Prostate gland (tissue), 2 donors: ENCODE measurements around the gene DKK1. TPM values are rescaled to one million over a fixed set of nuclear protein-coding genes. Genes with fewer than 3 reads are reported as not detected.

ENCODE experiments used
- DNase-seq: peaks from one replicate; pipeline ENCODE4 v3.0.0-alpha.2; 2019; ENCODE audit warnings: low spot score
- H3K27ac ChIP-seq, 2 donors: fragments of 200-600 bp; sonication (generic); 2 replicates each; pipeline ENCODE4 v1.5.1; 2017 to 2019
- H3K27me3 ChIP-seq: fragments of 200-600 bp; sonication (generic); replicated peaks from 2 replicates; pipeline ENCODE4 v1.5.1; 2019; ENCODE audit not compliant: insufficient read depth
- H3K36me3 ChIP-seq, 2 donors: fragments of 200-600 bp; sonication (generic); 1 replicate in 1 of 2; 2 replicates in 1 of 2; pipeline versions ENCODE4 v1.5.1 to v1.8.1; 2017 to 2019
- H3K4me1 ChIP-seq: fragments of 200-600 bp; sonication (generic); replicated peaks from 2 replicates; pipeline ENCODE4 v1.5.1; 2019
- H3K4me3 ChIP-seq, 2 donors: fragments of 200-600 bp; sonication (generic); 2 replicates each; pipeline ENCODE4 v1.5.1; 2017 to 2019
- H3K9me3 ChIP-seq: fragments of 200-600 bp; sonication (generic); 2 replicates; pipeline ENCODE4 v1.5.1; 2017
- POLR2A ChIP-seq: fragments of 450-650 bp; IDR thresholded peaks from one replicate; pipeline ENCODE4 v1.6.1; 2016; ENCODE audit warnings: antibody characterized with exemption, mild to moderate bottlenecking
- POLR2AphosphoS5 ChIP-seq: sonication (generic); formaldehyde crosslinking; IDR thresholded peaks from one replicate; pipeline ENCODE4 v1.6.1; 2017; ENCODE audit warnings: antibody characterized with exemption
- WGBS: methylation state at CpG from one replicate; pipeline ENCODE4 v1.1.5; 2018; 5-methylcytosine and 5-hydroxymethylcytosine counted together
- intact Hi-C: fragments of 100-400 bp; cut with DNase I; formaldehyde crosslinking; loops from one replicate; pipeline ENCODE4 v1.14.2; 2022
- total RNA-seq, 2 donors: library from RNA; depleted of rRNA; stranded (reverse); fragments of >200 nt; gene quantifications; one replicate each; pipeline ENCODE4 v1.1.0, GENCODE V29; 2016
- TF ChIP-seq, protein P1 (sequence below), 4 experiments: fragments of 200-600 bp in 2 of 4; fragments of 450-650 bp in 2 of 4; sonication (generic) in 2 of 4; IDR thresholded peaks; 1 replicate in 3 of 4; 2 replicates in 1 of 4; pipeline ENCODE4 v1.5.1; 2016 to 2019; ENCODE audit warnings: antibody characterized with exemption in 4 of 4, mild to moderate bottlenecking in 2 of 4, moderate library complexity in 2 of 4

Gene DKK1
- total RNA-seq, 2 donors from 2014 or later: 6.5 to 10.2 TPM

DNA sequence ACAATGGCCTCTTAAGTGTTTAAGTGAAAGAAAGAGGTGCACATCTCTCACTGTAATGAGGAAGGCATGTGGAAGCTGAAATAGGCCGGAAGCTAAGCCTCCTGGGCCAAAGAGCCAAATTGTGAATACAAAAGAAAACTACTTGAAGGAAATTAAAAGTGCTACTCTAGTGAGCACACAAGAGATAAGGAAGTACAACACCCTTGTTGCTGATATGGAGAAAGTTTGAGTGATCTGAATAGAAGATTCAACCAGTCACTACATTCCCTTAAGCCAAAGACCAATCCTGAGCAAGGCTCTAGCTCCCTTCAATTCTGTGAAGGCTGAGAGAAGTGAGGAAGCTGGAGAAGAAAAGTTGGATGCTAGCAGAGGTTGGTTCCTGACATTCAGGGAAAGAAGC lies 8.2 kb downstream of the DKK1 start:
- Histone ChIP-seq H3K4me3 (no peak overlapping the region), H3K27me3 (no peaks in the 10 kb centered on the region), H3K36me3 (no peaks in the 10 kb centered on the region), H3K4me1 (no peaks in the 10 kb centered on the region), H3K27ac (no peak overlapping the region), H3K9me3 (no peaks in the 10 kb centered on the region)
- intact Hi-C loops: no loop called here
- no peak for DNase-seq
- TF ChIP-seq POLR2A: no peak
- TF ChIP-seq, protein P1, sequence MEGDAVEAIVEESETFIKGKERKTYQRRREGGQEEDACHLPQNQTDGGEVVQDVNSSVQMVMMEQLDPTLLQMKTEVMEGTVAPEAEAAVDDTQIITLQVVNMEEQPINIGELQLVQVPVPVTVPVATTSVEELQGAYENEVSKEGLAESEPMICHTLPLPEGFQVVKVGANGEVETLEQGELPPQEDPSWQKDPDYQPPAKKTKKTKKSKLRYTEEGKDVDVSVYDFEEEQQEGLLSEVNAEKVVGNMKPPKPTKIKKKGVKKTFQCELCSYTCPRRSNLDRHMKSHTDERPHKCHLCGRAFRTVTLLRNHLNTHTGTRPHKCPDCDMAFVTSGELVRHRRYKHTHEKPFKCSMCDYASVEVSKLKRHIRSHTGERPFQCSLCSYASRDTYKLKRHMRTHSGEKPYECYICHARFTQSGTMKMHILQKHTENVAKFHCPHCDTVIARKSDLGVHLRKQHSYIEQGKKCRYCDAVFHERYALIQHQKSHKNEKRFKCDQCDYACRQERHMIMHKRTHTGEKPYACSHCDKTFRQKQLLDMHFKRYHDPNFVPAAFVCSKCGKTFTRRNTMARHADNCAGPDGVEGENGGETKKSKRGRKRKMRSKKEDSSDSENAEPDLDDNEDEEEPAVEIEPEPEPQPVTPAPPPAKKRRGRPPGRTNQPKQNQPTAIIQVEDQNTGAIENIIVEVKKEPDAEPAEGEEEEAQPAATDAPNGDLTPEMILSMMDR (IDR thresholded peaks at IDR 0.05): no peak
- TF ChIP-seq POLR2AphosphoS5: no peak
- WGBS: 100% methylated on average over 1 of the region's 1 CpG

DNA sequence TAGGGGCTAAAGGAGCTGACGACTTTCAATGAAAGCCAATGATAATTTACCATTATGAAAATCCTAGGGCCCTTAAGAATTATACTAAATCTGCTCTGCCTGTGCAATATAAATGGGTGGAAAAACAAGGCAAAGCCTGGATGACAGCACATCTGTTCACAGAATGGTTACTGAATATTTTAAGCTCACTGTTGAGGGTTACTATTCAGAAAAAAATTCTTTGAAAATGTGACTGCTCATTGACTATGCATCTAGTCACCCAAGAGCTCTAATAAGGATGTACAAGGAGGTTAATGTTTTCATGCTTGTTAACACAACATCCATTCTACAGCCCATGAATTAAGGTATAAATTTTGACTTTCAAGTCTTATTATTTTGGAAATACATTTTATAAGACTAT lies 8.9 kb downstream of the DKK1 start:
- Histone ChIP-seq H3K36me3 (no peaks in the 10 kb centered on the region), H3K27me3 (no peaks in the 10 kb centered on the region), H3K27ac (no peak overlapping the region), H3K4me3 (no peak overlapping the region), H3K4me1 (no peaks in the 10 kb centered on the region), H3K9me3 (no peaks in the 10 kb centered on the region)
- no peak for DNase-seq
- intact Hi-C loops: no loop called here
- 92% methylated on average over 1 of the region's 1 CpG for WGBS
- TF ChIP-seq POLR2AphosphoS5 (no peak), POLR2A (no peak)
- TF ChIP-seq, protein P1 (IDR thresholded peaks at IDR 0.05): no peak

DNA sequence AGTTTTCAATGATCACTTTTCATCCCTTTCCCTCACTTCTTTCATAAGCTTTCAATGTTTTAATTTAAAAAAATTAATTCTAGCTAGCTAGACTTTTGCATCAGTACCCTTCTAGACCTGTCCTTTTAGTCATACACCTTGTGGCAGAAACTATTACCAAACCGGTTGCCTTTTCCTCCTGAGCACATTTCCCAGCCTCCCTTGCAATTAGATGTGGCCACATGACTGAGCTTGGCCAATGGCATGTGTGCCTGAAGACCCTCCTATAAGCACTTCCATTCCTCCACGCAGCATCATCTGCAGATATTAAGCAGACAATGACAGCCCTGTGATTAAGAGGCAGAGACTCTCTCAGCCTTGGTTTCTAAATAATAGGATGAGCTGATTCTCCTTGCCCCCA lies 12.3 kb downstream of the DKK1 start:
- H3K9me3 ChIP-seq: no peaks in the 10 kb centered on the region
- no peaks in the 10 kb centered on the region for H3K36me3 ChIP-seq
- intact Hi-C loops: no loop called here
- no peak for TF ChIP-seq POLR2A
- TF ChIP-seq, protein P1 (IDR thresholded peaks at IDR 0.05): no peak
- no peak for TF ChIP-seq POLR2AphosphoS5
- H3K4me1 ChIP-seq: no peaks in the 10 kb centered on the region
- no peak overlapping the region for H3K27ac ChIP-seq
- DNase-seq: no peak
- no peaks in the 10 kb centered on the region for H3K27me3 ChIP-seq
- WGBS: 71% methylated on average over 2 of the region's 2 CpGs
- H3K4me3 ChIP-seq: no peak overlapping the region

DNA sequence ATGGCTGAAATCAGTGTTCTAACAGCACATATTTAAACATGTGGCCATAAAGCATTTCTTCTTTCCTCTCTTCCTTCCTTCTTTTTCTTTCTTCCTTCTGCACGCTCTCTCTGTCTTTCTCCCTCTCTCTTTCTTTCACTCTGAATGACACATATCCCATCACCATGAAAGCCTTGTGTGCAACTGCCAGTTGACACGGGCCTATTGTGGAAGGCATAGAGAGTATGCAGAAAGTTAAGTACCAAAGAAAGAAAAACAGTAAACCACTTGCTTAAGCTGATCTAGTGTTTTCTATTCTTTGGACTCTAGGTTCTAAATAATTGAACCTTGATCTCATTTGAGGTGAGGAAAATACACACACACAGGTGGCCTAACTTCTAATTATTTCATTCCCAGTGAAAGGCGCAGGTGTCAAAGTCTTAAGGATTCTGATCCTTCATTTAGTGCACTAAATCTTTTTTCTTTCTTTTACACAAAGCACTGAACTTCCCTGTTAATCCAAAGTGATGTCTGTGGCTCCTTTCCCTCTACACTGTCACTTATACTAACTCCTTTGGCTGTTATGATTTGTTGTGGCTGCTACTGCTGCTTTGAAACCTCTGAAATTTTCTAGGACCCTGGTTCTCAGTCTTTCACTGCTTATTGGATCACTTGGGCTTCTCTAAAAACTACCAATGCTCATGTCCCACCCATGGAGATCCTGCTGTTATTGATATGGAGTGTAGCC lies 17.7 kb downstream of the DKK1 start:
- no peaks in the 10 kb centered on the region for H3K4me1 ChIP-seq
- no peaks in the 10 kb centered on the region for H3K36me3 ChIP-seq
- TF ChIP-seq POLR2A: no peak
- TF ChIP-seq POLR2AphosphoS5: no peak
- TF ChIP-seq, protein P1 (IDR thresholded peaks at IDR 0.05): no peak
- 83% methylated on average over 3 of the region's 3 CpGs for WGBS
- intact Hi-C loops: no loop called here
- H3K27ac ChIP-seq: no peak overlapping the region
- H3K4me3 ChIP-seq: no peak overlapping the region
- H3K27me3 ChIP-seq: no peaks in the 10 kb centered on the region
- DNase-seq: no peak
- no peaks in the 10 kb centered on the region for H3K9me3 ChIP-seq

DNA sequence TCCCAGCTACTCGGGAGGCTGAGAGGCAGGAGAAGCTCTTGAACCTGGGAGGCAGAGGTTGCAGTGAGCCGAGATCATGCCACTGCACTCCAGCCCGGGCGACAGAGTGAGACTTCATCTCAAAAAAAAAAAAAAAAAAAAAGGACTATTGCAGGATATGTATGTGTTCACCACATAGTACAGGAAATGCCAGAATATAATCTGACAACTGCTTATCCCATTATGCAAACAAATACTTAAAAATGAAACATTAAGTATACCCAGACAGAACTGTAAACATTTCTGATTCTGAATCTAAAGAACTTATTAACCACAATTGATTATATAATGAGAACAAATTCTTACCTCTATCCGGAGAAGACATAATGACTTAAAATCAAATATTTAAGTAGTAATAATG lies 18.7 kb downstream of the DKK1 start:
- H3K36me3 ChIP-seq: no peaks in the 10 kb centered on the region
- DNase-seq: no peak
- no peak overlapping the region for H3K27ac ChIP-seq
- H3K4me3 ChIP-seq: no peak overlapping the region
- H3K4me1 ChIP-seq: no peaks in the 10 kb centered on the region
- intact Hi-C loops: no loop called here
- no peaks in the 10 kb centered on the region for H3K27me3 ChIP-seq
- 77% methylated on average over 5 of the region's 5 CpGs for WGBS
- no peaks in the 10 kb centered on the region for H3K9me3 ChIP-seq
- no peak for TF ChIP-seq POLR2A
- TF ChIP-seq, protein P1 (IDR thresholded peaks at IDR 0.05): no peak
- TF ChIP-seq POLR2AphosphoS5: no peak
